SU-DHL-6 (cell line): ENCODE data around the gene KCND3.

Experiments used
- CTCF ChIP-seq: fragments of 200-600 bp; sonication (generic); IDR thresholded peaks from one replicate; pipeline ENCODE4 v1.5.1; 2017; ENCODE audit warnings: antibody characterized with exemption, mild to moderate bottlenecking, low read length, moderate library complexity; ENCODE audit not compliant: insufficient read depth, poor library complexity, severe bottlenecking
- EZH2phosphoT487 ChIP-seq: fragments of 200-600 bp; sonication (generic), shearing (Covaris generic); conservative IDR thresholded peaks from 2 replicates; pipeline ENCODE4 v1.6.1; 2018; ENCODE audit warnings: mild to moderate bottlenecking, antibody characterized with exemption, low read length, moderate library complexity, mixed read lengths

DNA sequence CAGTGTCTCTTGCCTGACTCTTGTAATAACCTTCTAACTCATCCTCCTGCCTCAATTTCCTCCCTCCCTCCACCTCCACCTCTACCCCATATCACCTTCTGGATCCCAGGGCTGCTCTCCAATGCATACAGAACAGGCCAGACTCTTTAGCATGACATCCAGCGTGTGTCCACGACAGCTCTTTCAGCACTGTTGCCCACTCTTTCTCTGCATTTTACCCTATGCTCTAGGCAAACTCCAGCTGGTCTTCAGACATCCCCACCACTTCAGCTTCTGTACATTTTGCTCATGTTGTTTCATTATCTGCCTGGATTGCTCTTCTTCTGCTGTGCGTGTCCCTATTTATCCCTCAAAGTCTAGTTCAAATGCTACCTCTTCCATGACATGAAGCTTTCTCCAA is 255.0 kb downstream of the KCND3 start:
- no peak for TF ChIP-seq CTCF
- TF ChIP-seq EZH2phosphoT487: no peak
